ENCODE results near the gene DPH1. TPM values are rescaled to one million over a fixed set of nuclear protein-coding genes. Genes with fewer than 3 reads are reported as not detected.

DPH1 gene
- total RNA-seq, 1 donor from 2014 or later: 29.4 TPM

DNA sequence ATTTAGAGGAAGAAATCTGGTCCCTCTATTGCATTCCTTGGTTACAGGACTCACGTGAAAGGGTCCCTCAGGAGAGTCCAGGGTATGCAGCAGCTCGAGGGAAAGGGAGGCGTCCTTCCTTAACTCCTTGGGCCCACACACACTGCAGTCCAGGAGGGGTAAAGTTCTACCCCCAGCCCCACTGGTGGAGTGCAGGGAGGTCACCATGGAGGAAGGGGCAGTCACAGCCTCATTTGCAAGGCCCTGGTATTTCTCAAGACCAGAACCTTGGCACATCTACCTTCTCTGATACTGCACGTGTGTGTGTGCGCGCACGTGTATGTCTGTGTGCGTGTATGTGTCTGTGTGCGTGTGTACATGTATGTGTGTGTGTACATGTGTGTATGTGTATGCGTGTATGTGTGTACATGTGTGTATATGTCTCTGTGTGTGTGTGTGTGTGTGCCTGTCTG is 36.0 kb downstream of the DPH1 start:
- H3K9me3 Mint-ChIP-seq (ENCODE audit: low read depth): no peaks in the 10 kb centered on the region
- H3K36me3 Mint-ChIP-seq (ENCODE audit: low read depth): peaks cover 9% of the 10 kb centered on the region
- no peak overlapping the region for H3K4me3 Mint-ChIP-seq (ENCODE audit: unreplicated experiment)
- peaks cover 79% of the 10 kb centered on the region for H3K4me1 Mint-ChIP-seq (ENCODE audit: low read depth)
- TF ChIP-seq CTCF (IDR thresholded peaks at IDR 0.05): no peak
- H3K27me3 Mint-ChIP-seq (ENCODE audit: low read depth): no peaks in the 10 kb centered on the region
- peak overlapping the region; percentile 89 for H3K27ac Mint-ChIP-seq (ENCODE audit: unreplicated experiment)
- DNase-seq (ENCODE audit: low spot score): no peak

- no peak for DNase-seq (ENCODE audit: low spot score)
- no peaks in the 10 kb centered on the region for H3K9me3 Mint-ChIP-seq (ENCODE audit: low read depth)
- no peak for TF ChIP-seq CTCF (IDR thresholded peaks at IDR 0.05)
- H3K27ac Mint-ChIP-seq (ENCODE audit: unreplicated experiment): peak overlapping the region; percentile 89
- peaks cover 13% of the 10 kb centered on the region for H3K36me3 Mint-ChIP-seq (ENCODE audit: low read depth)
- H3K4me3 Mint-ChIP-seq (ENCODE audit: unreplicated experiment): no peak overlapping the region
- peaks cover 85% of the 10 kb centered on the region for H3K4me1 Mint-ChIP-seq (ENCODE audit: low read depth)
- H3K27me3 Mint-ChIP-seq (ENCODE audit: low read depth): no peaks in the 10 kb centered on the region
Observed at GRCh38 chr17:2067048-2067561, 37.2 kb downstream of the DPH1 start.

DNA sequence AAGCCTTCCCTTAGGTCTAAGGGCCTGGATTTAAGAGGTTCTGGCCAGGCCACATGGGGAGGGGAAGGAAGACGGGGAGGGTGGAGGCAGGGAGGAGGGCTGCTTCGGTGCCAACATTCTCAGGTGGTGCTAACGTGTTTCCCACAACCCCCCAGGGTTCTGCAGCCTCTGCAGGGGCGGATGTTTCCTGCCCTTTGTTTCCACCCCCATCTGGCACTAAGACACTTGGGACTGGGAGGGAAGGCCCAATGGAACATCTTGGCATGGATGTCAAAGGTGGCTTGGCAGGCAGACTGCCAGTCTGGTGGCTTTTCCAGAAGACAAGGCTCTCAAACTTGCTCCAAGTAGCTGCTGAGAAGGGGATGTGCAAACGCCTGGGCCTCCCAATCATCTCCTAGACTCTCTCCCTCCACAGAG is 37.7 kb downstream of the DPH1 start:
- H3K4me3 Mint-ChIP-seq (ENCODE audit: unreplicated experiment): no peak overlapping the region
- no peak for DNase-seq (ENCODE audit: low spot score)
- peaks cover 15% of the 10 kb centered on the region for H3K36me3 Mint-ChIP-seq (ENCODE audit: low read depth)
- no peak for TF ChIP-seq CTCF (IDR thresholded peaks at IDR 0.05)
- no peaks in the 10 kb centered on the region for H3K9me3 Mint-ChIP-seq (ENCODE audit: low read depth)
- H3K4me1 Mint-ChIP-seq (ENCODE audit: low read depth): peaks cover 85% of the 10 kb centered on the region
- H3K27ac Mint-ChIP-seq (ENCODE audit: unreplicated experiment): peak overlapping the region; percentile 89
- H3K27me3 Mint-ChIP-seq (ENCODE audit: low read depth): no peaks in the 10 kb centered on the region

GRCh38 chr17:2068031-2068518 is 38.1 kb downstream of the DPH1 start:
- peak; percentile 13 for TF ChIP-seq CTCF (IDR thresholded peaks at IDR 0.05)
- H3K27ac Mint-ChIP-seq (ENCODE audit: unreplicated experiment): peak overlapping the region; percentile 89
- H3K36me3 Mint-ChIP-seq (ENCODE audit: low read depth): peaks cover 15% of the 10 kb centered on the region
- DNase-seq (ENCODE audit: low spot score): no peak
- H3K4me1 Mint-ChIP-seq (ENCODE audit: low read depth): peaks cover 81% of the 10 kb centered on the region
- no peak overlapping the region for H3K4me3 Mint-ChIP-seq (ENCODE audit: unreplicated experiment)
- H3K9me3 Mint-ChIP-seq (ENCODE audit: low read depth): no peaks in the 10 kb centered on the region
- no peaks in the 10 kb centered on the region for H3K27me3 Mint-ChIP-seq (ENCODE audit: low read depth)

- peaks cover 15% of the 10 kb centered on the region for H3K36me3 Mint-ChIP-seq (ENCODE audit: low read depth)
- peak overlapping the region; percentile 37 for H3K27ac Mint-ChIP-seq (ENCODE audit: unreplicated experiment)
- no peaks in the 10 kb centered on the region for H3K9me3 Mint-ChIP-seq (ENCODE audit: low read depth)
- no peaks in the 10 kb centered on the region for H3K27me3 Mint-ChIP-seq (ENCODE audit: low read depth)
- H3K4me3 Mint-ChIP-seq (ENCODE audit: unreplicated experiment): no peak overlapping the region
- DNase-seq (ENCODE audit: low spot score): no peak
- no peak for TF ChIP-seq CTCF (IDR thresholded peaks at IDR 0.05)
- peaks cover 76% of the 10 kb centered on the region for H3K4me1 Mint-ChIP-seq (ENCODE audit: low read depth)
Observed at GRCh38 chr17:2068519-2069051, 38.6 kb downstream of the DPH1 start.

Data from chondrocyte (in vitro differentiated cells).